ENCODE results near the gene MACF1. TPM values are rescaled to one million over a fixed set of nuclear protein-coding genes. Genes with fewer than 3 reads are reported as not detected.

MACF1 gene
- total and polyA plus RNA-seq, 2 of the 13 experiments (the other 11 are each of a cell fraction or from before 2014, with no cell fraction given): 36.7 to 65.4 TPM

DNA sequence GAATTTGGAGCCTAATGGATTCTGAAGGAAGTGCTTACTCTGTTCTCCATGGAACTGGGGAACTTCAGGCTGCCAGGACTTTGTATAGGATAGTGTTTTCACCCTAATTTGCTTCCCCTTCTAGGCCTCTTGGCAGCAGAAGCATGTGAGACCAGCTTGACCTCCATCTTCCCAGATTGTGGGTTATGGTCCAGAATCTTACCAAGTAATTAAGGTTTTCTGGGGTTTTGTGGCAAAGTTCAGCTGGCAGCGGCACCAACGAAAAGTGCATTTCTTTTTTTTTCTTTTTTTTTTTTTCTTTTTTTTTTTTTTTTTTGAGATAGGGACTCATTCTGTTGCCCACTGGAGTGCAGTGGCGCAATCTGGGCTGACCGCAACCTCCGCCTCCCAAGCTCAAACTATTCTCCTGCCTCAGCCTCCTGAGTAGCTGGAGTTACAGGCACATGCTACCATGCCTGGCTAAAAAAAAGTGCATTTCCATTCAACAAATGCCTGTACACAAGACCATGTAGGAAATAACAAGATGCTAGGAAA lies 283.6 kb downstream of the MACF1 start:
- H3K9me3 ChIP-seq (ENCODE audit: low read length): no peaks in the 10 kb centered on the region
- H4K20me1 ChIP-seq (ENCODE audit: insufficient read depth, low read length): no peaks in the 10 kb centered on the region
- POLR2A ChIA-PET: no interaction called here
- H3K27ac ChIP-seq (ENCODE audit: extremely low read length, insufficient read depth, low read length): no peak overlapping the region
- no peak for DNase-seq (ENCODE audit: low spot score)
- no peak for ATAC-seq
- H3K79me2 ChIP-seq (ENCODE audit: insufficient read depth, low read length): no peaks in the 10 kb centered on the region
- no peak overlapping the region for H3K4me3 ChIP-seq (replicated peaks in 1 of 3; ENCODE audit: insufficient read depth in 1 of 3, low read depth in 2 of 3, low read length in 3 of 3)
- WGBS (ENCODE audit: low lambda C conversion rate): 97% methylated on average over 5 of the region's 5 CpGs
- H3K4me2 ChIP-seq (ENCODE audit: low read depth, low read length): no peak overlapping the region
- peaks cover 17 to 25% of the 10 kb centered on the region in 2 experiments; a peak in 4 of 5 replicates for H3K36me3 ChIP-seq (replicated peaks in 1 of 2; ENCODE audit: control insufficient read depth in 1 of 2, insufficient read depth in 2 of 2, low read length in 2 of 2)
- BruUV-seq (replicated peaks): no TSS peak
- TF ChIP-seq ZNF207 (IDR thresholded peaks at IDR 0.05; ENCODE audit: borderline replicate concordance) (no peak), YY1 (IDR thresholded peaks at IDR 0.05; ENCODE audit: insufficient read depth, insufficient replicate concordance, low read depth, low read length) (no peak)
- intact Hi-C loops (cut with micrococcal nuclease; ENCODE audit: unreplicated experiment) (no loop called here), in situ Hi-C loops (cut with HindIII; ENCODE audit: extremely low pct_ligation_motif_present, low pct_unique_long_range_greater_than_20kb) (loop anchor here (5.0 kb wide), 1 partner anchor 49 kb away; no protein-coding TSS in a partner anchor)
- H3K27me3 ChIP-seq (ENCODE audit: control insufficient read depth in 1 of 2, insufficient read depth in 2 of 2, low read length in 2 of 2): peaks cover 4 to 16% of the 10 kb centered on the region in 2 experiments; a peak in 4 of 5 replicates
- H3K9ac ChIP-seq (ENCODE audit: insufficient read depth, low read depth, low read length): no peak overlapping the region
- CTCF ChIA-PET (ENCODE audit: low intra/inter-chr PET ratio, low total read pairs): no interaction called here
- H3K4me1 ChIP-seq (ENCODE audit: insufficient read depth, low read length): peaks cover 12% of the 10 kb centered on the region; the same call in 1 of the 2 replicates
- no peak for FAIRE-seq
- H2AFZ ChIP-seq (ENCODE audit: low read length): no peak overlapping the region

DNA sequence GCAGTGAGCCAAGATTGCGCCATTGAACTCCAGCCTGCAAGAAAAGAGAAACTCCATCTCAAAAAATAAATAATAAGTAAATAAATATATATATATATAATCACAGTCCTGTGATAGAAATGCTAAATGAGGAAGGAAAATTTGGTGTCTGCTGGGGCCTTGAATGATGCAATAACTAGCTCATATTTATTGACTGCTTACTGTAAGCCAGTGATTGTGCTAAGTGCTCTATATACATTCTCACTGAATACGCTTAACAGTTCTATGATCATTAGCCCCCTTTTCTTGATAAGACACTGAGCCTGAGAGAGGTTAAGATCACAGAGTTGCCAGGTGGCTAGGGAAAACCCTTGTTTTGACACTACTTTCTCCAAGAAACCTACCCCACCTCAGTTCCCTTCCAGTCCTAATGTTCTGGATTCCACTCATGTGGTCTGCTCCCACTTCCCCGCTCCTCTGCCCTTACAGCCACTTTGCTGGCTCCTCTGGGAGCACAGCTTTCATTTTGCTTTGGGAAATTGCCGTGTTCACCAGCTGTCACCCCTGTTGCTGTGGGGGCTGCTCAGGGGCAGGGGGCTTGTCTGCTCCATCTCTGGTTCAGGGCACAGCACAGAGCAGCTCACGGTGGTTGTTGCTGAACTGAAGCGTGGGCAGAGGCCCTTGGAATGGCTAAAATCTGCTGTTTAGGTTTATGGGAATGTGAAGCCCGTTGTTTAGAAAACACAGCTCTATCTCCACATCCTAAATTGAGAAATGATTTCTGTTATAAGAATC lies 284.5 kb downstream of the MACF1 start:
- intact Hi-C loops (cut with micrococcal nuclease; ENCODE audit: unreplicated experiment): no loop called here
- in situ Hi-C loops (cut with HindIII; ENCODE audit: extremely low pct_ligation_motif_present, low pct_unique_long_range_greater_than_20kb): loop anchor here (5.0 kb wide), 1 partner anchor 48 kb away; no protein-coding TSS in a partner anchor
- Histone ChIP-seq H3K4me3 (replicated peaks in 1 of 3; ENCODE audit: insufficient read depth in 1 of 3, low read depth in 2 of 3, low read length in 3 of 3) (no peak overlapping the region), H2AFZ (ENCODE audit: low read length) (no peak overlapping the region), H3K27ac (ENCODE audit: extremely low read length, insufficient read depth, low read length) (no peak overlapping the region), H3K79me2 (ENCODE audit: insufficient read depth, low read length) (no peaks in the 10 kb centered on the region), H3K36me3 (replicated peaks in 1 of 2; ENCODE audit: control insufficient read depth in 1 of 2, insufficient read depth in 2 of 2, low read length in 2 of 2) (peaks cover 12 to 19% of the 10 kb centered on the region in 2 experiments; a peak in 4 of 5 replicates), H3K9ac (ENCODE audit: insufficient read depth, low read depth, low read length) (no peak overlapping the region), H3K9me3 (ENCODE audit: low read length) (no peaks in the 10 kb centered on the region), H3K4me2 (ENCODE audit: low read depth, low read length) (no peak overlapping the region), H4K20me1 (ENCODE audit: insufficient read depth, low read length) (no peaks in the 10 kb centered on the region), H3K4me1 (ENCODE audit: insufficient read depth, low read length) (peaks cover 12% of the 10 kb centered on the region; the same call in 1 of the 2 replicates), H3K27me3 (ENCODE audit: control insufficient read depth in 1 of 2, insufficient read depth in 2 of 2, low read length in 2 of 2) (peaks cover 5 to 23% of the 10 kb centered on the region in 2 experiments; a peak in 4 of 5 replicates)
- no peak for FAIRE-seq
- ChIA-PET CTCF (ENCODE audit: low intra/inter-chr PET ratio, low total read pairs) (no interaction called here), POLR2A (no interaction called here)
- no peak for TF ChIP-seq ZNF563 (CRISPR knock-in tag; IDR thresholded peaks at IDR 0.05)
- TF ChIP-seq POLR2G (IDR thresholded peaks at IDR 0.05; ENCODE audit: low read depth, low read length): peak; percentile 39; the same call in 1 of the 2 replicates
- peak; percentile 55 for TF ChIP-seq RBM22 (optimal IDR thresholded peaks at IDR 0.05; ENCODE audit: low read length)
- TF ChIP-seq AGO2 (optimal IDR thresholded peaks at IDR 0.05; ENCODE audit: low read depth, low read length): peak; percentile 24
- TF ChIP-seq TAF1 (CRISPR knock-in tag; IDR thresholded peaks at IDR 0.05): no peak
- peak; percentile 37; the same call in 1 of the 2 replicates for TF ChIP-seq CEBPB (IDR thresholded peaks at IDR 0.05; ENCODE audit: borderline replicate concordance, low read depth, low read length)
- TF ChIP-seq, protein P1, sequence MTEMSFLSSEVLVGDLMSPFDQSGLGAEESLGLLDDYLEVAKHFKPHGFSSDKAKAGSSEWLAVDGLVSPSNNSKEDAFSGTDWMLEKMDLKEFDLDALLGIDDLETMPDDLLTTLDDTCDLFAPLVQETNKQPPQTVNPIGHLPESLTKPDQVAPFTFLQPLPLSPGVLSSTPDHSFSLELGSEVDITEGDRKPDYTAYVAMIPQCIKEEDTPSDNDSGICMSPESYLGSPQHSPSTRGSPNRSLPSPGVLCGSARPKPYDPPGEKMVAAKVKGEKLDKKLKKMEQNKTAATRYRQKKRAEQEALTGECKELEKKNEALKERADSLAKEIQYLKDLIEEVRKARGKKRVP (CRISPR knock-in tag; IDR thresholded peaks at IDR 0.05): peak in 1 of 2 experiments; percentile 49; a peak in 2 of 4 replicates
- ATAC-seq: no peak
- no TSS peak for BruUV-seq (replicated peaks)
- DNase-seq (ENCODE audit: low spot score): no peak
- 57% methylated on average over 6 of the region's 7 CpGs for WGBS (ENCODE audit: low lambda C conversion rate)

All from HepG2 (cell line).